Right ventricle myocardium superior (tissue), 1 donor: Measurements from ENCODE around the gene MRGPRD. TPM values are rescaled to one million over a fixed set of nuclear protein-coding genes. Genes with fewer than 3 reads are reported as not detected.

ENCODE experiments used
- ATAC-seq: fragments of 200-7000 bp; cut with Tn5 transposase; one replicate; pipeline ENCODE4 v1.9.1; 2020; ENCODE audit warnings: mild to moderate bottlenecking; ENCODE audit not compliant: poor library complexity
- DNase-seq: peaks from one replicate; pipeline ENCODE4 v3.0.0-alpha.2; 2020
- intact Hi-C: fragments of 100-400 bp; cut with DNase I; formaldehyde crosslinking; loops from one replicate; pipeline ENCODE4 v1.11.2; 2022
- total RNA-seq: library from RNA; stranded (reverse); fragmentation: NEBNext Ultra II Directional; extraction: Animal tissue kit (Norgen Biotek cat#: 25700); gene quantifications from one replicate; pipeline ENCODE4 v1.2.1, GENCODE V29; 2021
- donor health status: DM: no; HTN: yes; CAD: no; lungs with severe emphysema.

MRGPRD gene
- total RNA-seq, 1 donor from 2014 or later, result not detected

DNA sequence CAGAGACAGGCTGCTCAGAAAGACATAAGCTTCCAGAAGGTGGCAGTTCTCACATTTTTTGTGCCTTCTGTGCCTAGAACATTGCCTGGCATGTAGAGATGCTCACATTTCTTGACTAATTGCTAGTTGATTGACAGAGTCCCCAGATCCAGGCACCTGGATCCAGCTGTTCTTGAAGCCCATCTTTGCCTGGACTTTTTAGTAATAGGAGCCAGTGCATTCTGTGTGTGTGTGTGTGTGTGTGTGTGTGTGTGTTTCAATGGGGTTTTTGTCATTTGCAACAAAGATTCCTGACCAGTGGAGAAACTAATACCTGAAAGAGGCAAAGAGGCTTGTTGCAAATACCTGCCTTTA, 17.2 kb upstream of the MRGPRD start:
- intact Hi-C loops, result no loop called here
- ATAC-seq (no peak), DNase-seq (no peak)

DNA sequence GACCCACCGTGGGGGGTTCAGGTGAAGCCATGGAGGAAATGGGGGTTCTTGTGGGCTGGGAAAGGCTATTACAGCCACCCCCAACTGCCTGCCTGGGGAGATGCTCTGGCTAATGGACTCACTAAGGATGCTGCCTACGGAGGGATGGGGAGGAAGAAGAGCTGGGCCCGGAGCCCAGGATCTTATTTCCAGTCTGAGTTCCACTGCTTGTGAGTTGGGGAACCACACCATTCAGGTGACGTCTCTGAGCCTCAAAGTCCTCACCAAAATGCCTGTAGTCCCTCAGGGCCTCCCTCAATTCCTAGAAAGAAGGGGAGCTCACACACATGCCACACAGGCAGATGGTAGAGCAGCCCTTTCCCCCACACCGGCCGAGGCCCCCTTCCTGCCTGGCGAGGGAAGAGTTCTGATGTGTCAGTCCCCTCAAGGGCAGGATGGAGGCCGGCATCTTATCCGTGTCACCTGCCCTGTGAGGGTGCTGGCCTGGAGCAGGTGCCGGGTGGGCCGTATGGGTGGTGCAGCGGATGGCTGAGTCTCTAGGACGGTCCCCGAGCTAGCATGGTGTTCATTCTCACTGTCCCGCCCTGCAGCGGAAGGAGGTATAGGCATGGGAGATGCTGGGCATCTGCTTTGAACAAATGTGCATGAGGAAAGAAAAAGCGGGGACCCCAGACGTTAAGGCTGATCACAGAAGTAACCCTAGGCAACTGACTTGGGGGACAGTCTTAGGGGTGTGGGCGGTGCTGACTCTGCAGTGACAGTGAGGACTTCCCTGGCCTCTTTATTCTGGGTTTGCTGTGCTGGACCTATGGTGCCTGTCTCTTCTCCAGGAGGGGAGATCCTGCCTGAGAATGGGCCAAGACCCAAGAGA, 16.6 kb upstream of the MRGPRD start:
- peak; percentile 35 for DNase-seq

DNA sequence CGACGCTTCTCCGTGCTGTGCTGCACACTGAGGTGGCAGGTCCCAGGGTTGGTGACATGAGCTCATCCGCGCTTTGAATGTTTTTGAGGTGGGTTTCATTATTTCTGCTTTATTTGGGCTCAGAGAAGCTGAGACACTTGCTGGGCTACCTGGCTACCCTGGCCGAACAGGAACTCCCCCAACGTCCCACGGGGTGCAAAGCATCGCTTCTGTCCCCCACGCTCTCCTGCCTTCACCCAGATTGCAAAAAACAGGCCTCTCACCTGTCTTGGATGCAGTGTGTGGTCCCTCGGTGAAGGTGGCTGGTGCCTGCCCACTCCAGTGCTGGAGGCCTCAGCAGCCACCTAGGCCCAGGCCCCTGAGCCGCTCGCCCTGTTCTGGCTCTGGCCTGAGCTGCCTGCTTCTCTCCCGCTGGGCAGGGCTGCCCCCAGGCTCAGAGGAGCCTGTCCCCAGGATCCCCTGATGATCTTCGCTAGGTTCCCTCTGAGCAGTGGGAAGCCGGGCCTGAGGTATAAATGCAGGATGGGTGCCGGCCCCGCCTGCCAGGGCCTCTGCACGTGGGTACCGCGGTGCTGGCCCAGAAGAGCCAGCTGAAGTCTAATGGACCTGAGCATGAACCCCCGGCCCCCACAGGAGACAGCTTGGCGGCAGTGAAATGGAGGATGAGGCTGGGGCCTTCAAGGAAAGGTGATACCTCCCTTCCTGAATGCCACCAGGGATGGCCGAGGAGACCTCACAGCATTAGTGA, 15.8 kb upstream of the MRGPRD start:
- ATAC-seq (no peak), DNase-seq (peak; percentile 31)
- intact Hi-C loops, result no loop called here

More for the DNA sequence above, 16.6 kb upstream of the MRGPRD start:
- ATAC-seq, result no peak
- intact Hi-C loops, result no loop called here

DNA sequence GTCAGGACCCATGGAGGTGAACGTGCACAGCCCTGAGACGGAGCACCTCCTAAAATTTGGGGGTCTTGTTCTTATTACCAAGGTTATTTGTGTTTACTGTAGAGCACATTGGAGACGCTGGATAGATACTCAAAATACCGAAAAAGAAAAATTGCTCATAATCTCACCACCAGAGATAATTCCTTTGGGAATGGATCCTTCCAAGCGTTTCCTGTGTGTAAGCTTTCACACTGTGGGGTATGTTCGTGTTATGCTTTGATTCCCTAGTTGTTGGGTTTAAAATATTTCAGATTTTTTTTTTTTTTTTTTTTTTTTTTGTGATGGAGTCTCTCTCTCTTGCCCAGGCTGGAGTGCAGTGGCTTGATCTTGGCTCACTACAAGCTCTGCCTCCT, 14.1 kb upstream of the MRGPRD start:
- DNase-seq, result no peak
- no peak for ATAC-seq
- intact Hi-C loops, result no loop called here

DNA sequence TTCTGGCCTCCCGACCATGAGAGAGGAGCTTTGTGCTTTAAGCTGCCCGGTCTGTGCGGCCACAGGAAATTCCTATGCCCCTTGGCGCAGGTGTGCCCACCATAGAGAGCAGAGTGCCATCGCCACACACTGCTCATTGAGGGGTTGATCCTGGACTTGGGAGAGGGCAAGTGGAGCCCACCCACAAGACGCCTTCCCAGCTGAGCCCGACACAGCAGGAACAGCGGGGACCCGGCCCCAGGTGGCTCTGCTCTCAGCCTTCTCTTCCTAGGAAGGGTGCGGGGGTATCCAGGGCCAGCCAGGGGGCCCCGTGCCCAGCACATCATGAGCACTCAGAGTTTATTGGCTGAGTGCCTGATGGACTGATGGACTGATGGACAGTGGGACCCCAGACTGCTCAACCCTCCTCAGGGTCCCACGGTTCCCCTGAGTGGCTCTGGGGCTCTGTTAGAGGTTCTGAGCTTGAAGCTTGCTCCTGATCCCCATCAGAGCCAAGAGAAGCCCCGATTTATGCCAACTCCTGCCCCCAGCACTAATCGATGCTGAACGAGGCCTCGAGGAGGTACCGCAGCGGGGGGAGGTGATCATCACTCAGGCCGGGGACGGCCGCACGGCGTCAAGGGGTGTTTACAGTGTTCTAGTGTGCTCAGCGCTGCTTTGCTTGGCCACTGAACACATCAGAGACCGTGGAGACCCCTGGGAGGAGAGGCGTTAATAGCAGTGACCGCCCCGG, 13.5 kb upstream of the MRGPRD start:
- peak; percentile 24 for DNase-seq
- intact Hi-C loops, result no loop called here
- no peak for ATAC-seq

DNA sequence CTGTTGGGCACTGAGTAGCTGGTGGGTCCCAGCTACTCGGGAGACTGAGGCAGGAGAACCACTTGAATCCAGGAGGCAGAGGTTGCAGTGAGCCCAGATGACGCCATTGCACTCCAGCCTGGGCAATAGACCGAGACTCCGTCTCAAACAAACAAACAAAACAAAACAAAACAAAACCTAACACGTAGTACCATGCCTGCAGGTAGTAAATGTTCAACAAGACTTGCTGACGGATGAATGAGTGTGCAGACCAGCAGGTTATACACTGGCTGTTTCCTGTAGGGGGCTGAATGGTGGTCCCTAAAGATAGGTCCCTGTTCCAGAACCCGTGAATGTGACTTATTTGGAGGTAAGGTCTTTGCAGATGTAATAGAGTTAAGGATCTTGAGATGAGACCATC, 12.8 kb upstream of the MRGPRD start:
- intact Hi-C loops, result no loop called here
- ATAC-seq (no peak), DNase-seq (no peak)

DNA sequence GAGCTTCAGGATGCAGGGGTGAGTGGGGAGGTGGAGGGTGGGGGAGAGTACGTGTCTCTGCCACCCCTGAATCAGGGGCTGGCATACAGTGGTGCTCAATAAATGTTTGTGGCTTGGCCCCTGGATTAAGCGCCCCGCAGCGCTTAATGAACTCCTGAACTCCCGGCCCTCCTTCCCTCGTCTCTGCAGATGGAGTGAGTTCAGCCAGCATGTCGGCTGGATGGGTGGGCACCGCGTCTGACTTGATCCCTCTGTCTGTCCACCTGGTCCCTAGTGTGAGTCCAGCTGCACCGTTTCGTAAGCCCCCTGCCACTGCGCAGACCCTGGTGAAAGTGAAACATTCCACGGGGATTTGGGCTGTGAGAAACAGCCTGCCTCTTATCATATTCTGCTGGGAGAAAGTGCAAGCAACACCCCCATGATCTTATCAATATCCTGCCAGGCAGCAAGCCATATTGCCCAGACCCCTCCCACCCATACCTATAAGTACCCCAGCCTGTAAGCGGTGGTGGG, 12.0 kb upstream of the MRGPRD start:
- intact Hi-C loops, result no loop called here
- DNase-seq (peak; percentile 33), ATAC-seq (no peak)

DNA sequence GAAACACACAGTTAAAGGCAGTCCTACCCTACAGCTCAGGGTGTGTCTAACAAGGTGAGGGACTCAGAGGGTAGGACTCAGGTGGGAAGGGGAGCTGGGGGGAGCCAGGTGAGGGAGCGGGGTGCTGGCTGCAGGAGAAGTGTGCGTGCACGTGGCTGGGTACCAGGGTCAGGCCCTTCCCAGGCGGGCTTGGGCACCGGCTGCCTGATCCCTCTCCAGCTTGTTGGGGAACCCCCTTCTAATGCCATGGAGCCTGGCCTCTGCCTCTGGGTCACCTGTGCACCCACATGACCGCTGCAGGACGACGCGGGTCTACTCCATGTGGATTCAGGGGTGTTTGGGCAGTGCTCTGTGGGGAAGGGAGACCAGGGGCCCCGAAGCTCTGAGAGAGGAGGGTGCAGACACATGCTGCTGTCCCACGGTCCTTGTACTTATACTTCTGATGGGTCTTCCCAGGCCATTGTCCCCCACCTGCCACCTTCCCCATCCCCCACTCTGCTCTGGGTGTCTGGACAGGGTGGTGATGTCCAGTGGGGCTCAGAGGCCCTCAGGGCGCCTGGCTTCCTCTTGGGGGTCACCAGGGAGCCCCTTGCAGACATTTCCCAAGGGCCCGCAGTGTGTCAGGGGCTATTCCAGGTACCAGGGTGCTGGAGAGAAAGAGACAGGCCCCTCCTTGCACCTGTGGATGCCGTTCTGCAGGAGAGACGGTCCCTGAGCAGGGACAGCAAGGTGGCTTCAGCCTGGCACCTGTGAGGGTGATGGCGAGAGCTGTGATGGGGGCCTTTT, 10.4 kb upstream of the MRGPRD start:
- ATAC-seq, result no peak
- intact Hi-C loops, result no loop called here
- peak; percentile 38 for DNase-seq

DNA sequence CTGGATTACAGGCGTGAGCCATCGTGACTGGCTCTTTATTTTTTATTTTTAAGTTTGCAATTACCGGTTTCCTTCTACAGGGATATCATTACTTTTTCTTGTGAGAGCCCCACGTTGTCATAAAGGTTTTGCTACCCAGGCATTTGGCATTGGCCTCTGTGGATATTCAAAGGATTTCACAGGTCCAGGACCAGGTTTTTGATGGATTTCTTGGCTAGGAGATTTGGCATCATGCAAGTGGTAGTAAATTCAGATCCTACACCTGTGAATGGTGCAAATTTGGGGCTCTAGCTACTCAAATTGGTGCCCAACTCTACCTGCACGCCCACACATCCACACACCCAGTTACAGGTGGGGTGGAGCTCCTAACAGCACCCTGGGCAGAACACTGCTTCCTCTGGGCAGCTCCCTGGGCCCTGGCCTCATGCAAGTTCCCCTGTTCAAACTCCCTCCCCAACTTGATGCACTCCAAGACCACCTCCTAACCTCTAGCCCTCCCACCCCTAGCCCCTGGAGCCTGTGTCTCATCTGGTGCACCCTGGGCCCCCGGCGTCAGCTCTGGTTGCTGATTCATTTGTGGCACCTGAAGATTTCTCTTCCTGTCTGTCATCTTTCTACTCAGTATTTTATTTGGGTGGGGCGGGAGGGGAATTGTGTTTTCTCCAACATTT, 9.3 kb upstream of the MRGPRD start:
- ATAC-seq (no peak), DNase-seq (peak; percentile 20)
- intact Hi-C loops, result no loop called here

DNA sequence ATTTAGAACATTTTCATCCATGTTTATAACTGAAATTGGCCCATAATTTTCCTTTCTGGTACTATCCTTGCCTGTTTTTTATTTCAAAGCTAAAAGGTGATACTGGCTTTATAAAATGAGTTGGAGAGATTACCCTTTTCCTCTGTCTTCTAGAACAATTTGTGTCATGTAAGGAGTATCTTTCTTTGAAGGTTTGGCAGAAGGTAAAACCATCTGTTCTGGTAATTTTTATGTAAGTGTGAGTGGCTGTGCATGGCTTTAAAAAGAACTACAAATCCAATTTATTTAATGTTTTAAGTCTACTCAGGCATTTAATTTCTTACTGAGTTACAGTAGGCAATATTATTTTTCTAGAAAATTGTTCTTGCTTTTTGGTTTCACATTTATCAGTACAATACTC, 7.7 kb upstream of the MRGPRD start:
- intact Hi-C loops, result no loop called here
- no peak for ATAC-seq
- DNase-seq, result no peak

DNA sequence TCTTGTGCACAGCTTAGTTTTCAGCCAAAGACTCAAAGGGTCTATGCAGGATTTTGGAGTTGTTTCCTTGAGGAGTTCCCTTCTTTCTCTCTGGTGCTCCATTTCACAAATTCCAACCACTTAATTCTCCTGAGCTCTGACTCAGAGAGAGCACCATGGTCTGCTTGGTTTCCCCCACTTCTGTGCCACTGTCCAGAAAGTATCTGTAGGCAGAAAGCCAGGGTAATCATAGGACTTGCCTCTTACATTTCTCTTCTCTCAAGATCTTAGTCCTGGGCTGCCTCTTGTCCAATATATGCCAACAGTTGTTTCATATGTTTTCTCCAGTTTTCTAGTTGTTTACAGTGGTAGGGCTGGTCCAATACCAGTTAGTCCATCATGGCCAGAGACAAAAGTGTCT, 6.4 kb upstream of the MRGPRD start:
- ATAC-seq, result no peak
- intact Hi-C loops, result no loop called here

DNA sequence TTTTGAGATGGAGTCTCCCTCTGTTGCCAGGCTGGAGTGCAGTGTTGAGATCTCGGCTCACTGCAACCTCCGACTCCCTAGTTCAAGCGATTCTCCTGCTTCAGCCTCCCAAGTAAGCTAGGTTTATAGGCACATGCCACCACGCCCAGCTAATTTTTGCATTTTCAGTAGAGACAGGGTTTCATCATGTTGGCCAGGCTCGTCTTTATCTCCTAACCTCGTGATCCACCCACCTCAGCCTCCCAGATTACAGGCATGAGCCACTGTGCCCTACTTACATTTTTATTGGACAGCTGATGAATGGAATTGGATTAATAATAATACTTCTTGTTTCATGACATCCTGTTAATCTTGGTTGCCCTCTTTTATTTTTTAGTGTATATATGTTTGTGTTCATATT, 3.0 kb upstream of the MRGPRD start:
- ATAC-seq (no peak), DNase-seq (no peak)
- intact Hi-C loops, result no loop called here

More for the DNA sequence above, 6.4 kb upstream of the MRGPRD start:
- no peak for DNase-seq

DNA sequence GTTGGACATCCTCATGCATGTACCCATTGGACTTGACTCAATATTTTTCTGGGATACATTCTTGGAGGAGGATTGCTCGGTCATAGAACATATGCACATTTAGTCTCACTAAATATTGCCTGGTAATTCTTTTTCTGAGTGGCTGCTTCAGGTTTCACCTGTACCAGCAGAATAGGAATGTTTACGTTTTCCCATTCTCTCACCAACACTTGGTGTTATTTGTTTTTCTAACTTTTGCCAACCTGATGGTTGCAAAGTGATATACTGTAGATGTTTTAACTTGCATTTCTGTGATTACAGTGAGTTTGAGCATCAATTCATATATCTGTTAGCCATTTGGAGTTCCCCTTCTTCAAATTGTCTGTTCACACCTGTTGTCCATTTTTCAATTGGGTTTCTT, 1.3 kb upstream of the MRGPRD start:
- no peak for DNase-seq
- no peak for ATAC-seq
- intact Hi-C loops, result no loop called here

DNA sequence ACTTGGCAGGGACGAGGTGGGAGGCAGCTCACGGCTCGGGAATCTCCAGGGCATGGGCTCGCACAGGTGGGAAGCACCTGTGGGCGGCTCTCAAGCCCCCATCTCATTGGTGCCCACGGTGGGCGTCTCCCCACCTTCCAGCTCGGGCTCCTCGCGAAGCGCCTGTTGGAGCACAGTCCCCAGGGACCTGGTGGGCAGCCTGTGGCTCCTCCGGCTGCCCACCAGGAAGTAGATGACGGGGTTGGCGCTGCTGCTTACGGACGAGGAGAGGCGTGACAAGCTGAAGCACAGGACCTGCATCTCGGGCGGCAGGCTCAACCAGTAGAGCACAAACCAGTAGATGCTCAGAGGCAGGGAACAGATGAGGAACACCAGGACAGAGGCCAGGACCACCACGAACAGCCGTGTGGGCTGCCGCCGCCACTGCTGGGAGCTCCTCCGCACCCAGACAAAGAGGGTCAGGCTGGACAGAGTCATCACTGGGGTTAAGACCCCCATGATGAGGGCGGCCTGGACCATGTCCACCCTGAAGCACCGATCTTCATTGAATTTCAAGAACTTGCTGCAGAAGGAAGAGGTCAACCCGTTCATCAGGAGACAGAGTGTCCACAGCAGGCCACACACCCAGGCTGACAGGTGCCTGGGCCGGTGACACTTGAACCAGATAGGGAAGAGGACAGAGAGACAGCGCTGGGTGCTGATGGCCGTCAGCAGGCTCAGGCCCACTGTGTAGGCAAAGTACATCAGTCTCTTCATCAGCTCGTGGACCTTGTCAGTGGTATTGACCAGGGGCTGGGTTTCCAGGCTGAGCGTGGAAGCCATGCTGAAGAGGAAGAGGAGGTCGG, 633 bp downstream of the MRGPRD start:
- intact Hi-C loops, result no loop called here
- no peak for ATAC-seq
- DNase-seq, result peak; percentile 27

DNA sequence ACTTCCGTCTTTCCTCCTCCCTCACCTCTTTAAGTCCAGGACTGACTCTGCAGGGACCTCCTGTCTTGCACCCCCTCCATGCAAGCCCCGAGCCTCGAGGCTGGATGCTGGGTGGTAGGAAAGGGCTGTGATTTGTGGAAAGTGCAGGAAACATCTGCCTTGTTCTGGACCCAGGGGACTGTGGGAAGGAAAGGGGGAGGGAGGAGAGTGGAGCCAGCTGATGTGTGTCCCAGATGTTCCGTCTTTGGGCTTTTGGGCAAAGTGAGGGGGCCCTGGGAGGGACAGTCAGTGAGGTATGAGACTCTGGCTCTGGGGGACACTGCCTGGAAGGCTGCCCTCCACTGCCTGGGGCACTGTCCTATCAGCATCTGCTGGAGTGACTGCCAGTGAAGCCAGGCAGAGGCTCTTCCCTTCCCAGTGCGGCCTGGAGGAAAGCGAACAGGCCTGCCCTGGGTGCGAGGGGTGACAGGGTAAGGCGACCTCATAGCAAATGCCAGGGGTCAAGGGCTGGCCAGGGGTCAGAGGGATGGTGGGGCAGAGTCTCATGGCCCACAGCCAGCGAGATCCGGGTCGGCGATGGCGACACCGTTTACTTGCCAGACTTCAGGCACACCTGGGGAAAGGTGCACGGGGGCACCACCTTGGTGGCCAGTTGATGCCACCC, 1.7 kb downstream of the MRGPRD start:
- DNase-seq (peak; percentile 38), ATAC-seq (peak; percentile 45)
- intact Hi-C loops, result no loop called here

DNA sequence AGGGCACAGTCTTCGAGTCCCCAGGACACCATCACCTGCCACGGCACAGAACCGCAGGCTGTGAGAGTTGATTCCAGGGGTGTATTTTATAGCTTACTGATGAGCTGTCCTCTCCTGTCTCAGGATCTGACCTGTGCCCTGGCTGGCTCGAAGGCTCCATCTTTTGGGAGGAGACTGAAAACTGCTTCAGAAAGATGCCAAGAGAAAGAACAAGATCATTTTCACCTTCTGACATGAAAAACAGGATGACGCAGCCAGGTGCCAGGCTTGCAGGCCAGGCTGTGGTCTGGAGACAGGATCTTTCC, 2.2 kb downstream of the MRGPRD start:
- peak; percentile 20 for ATAC-seq
- no peak for DNase-seq
- intact Hi-C loops, result no loop called here
